CD4-positive, alpha-beta T cell treated with Interleukin-15 for 4 hours (primary cell): ENCODE measurements around the gene PDCD1.
"Not testable (repeated sequence)": the region's sequence is repeated elsewhere in the genome, so short reads cannot be mapped to it uniquely, and the experiment has no call there.

ENCODE experiments used
- DNase-seq: peaks from one replicate; pipeline ENCODE4 v3.0.0-alpha.2; 2020; ENCODE audit warnings: low spot score

PDCD1 gene

GRCh38 chr2:241800198-241800903 lies 58.3 kb downstream of the PDCD1 start:
- DNase-seq = not testable (repeated sequence)
